Stimulated activated naive B cell treated with anti-CD40 and anti-IgM and Interleukin-4, amounts not matched to agents 10 μg/mL and 1 μg/mL and 100 μg/mL, for 72 hours (primary cell): ENCODE data around the gene HYAL1.

Experiments
- ATAC-seq, 2 donors: fragments of 150-1000 bp; cut with Tn5 transposase; replicated peaks; 2 replicates each; pipeline ENCODE4 v1.10.0; 2021; ENCODE audit warnings: moderate library complexity in 1 of 2
- DNase-seq: peaks from one replicate; pipeline ENCODE4 v3.0.0; 2021
- H3K27ac Mint-ChIP-seq: one replicate; pipeline ENCODE4 v1.8.0; 2022; ENCODE audit warnings: mild to moderate bottlenecking, mixed read lengths
- H3K27me3 Mint-ChIP-seq, 2 donors: one replicate each; pipeline ENCODE4 v1.8.0; 2022; ENCODE audit warnings: mixed read lengths in 2 of 2
- H3K36me3 Mint-ChIP-seq, 2 donors: one replicate each; pipeline ENCODE4 v1.8.0; 2022; ENCODE audit warnings: mixed read lengths in 2 of 2, mild to moderate bottlenecking in 1 of 2
- H3K4me1 Mint-ChIP-seq, 2 donors: one replicate each; pipeline ENCODE4 v1.8.0; 2022; ENCODE audit warnings: mixed read lengths in 2 of 2, mild to moderate bottlenecking in 1 of 2
- H3K4me3 Mint-ChIP-seq, 2 donors: one replicate each; pipeline ENCODE4 v1.8.0; 2022; ENCODE audit warnings: mild to moderate bottlenecking in 2 of 2, mixed read lengths in 2 of 2, moderate library complexity in 1 of 2
- H3K9me3 Mint-ChIP-seq, 2 donors: one replicate each; pipeline ENCODE4 v1.8.0; 2022; ENCODE audit warnings: mixed read lengths in 2 of 2, mild to moderate bottlenecking in 1 of 2

Gene HYAL1

GRCh38 chr3:50251220-50251619 lies 52.2 kb downstream of the HYAL1 start:
- Mint-ChIP-seq H3K27ac (peak overlapping the region; percentile 33), H3K4me1 (peaks cover 32 to 70% of the 10 kb centered on the region in 2 donors), H3K36me3 (peaks cover 25 to 38% of the 10 kb centered on the region in 2 donors), H3K9me3 (no peaks in the 10 kb centered on the region), H3K27me3 (no peaks in the 10 kb centered on the region), H3K4me3 (no peak overlapping the region)
- ATAC-seq (no peak), DNase-seq (no peak)

GRCh38 chr3:50250514-50250913 lies 52.9 kb downstream of the HYAL1 start:
- DNase-seq: no peak
- peak overlapping the region; percentile 33 for H3K27ac Mint-ChIP-seq
- H3K9me3 Mint-ChIP-seq: no peaks in the 10 kb centered on the region
- peaks cover 26 to 39% of the 10 kb centered on the region in 2 donors for H3K36me3 Mint-ChIP-seq
- H3K4me3 Mint-ChIP-seq: no peak overlapping the region
- peaks cover 37 to 77% of the 10 kb centered on the region in 2 donors for H3K4me1 Mint-ChIP-seq
- H3K27me3 Mint-ChIP-seq: no peaks in the 10 kb centered on the region
- ATAC-seq: no peak
